A549 (cell line): ENCODE data around the gene TRDN. TPM values are rescaled to one million over a fixed set of nuclear protein-coding genes. Genes with fewer than 3 reads are reported as not detected.

Experiments used
- ATAC-seq, 2 experiments: fragments of 200-7000 bp in 1 of 2; fragments of >200 bp in 1 of 2; cut with Nextera tagmentation in 1 of 2; cut with Tn5 transposase in 1 of 2; 3 replicates each; pipeline versions ENCODE4 v1.8.0 to v1.9.1; 2018 to 2020; ENCODE audit warnings: mild to moderate bottlenecking in 1 of 2, moderate library complexity in 1 of 2
- CTCF ChIA-PET: fragments of 300-600 bp; sonication (Branson Sonifier 250); formaldehyde crosslinking; extraction: SDS; loops from one replicate; lab custom pipeline; 2021; ENCODE audit warnings: antibody characterized with exemption, inconsistent platforms; lab: Yijun Ruan, JAX
- POLR2A ChIA-PET: fragments of 350-600 bp; formaldehyde crosslinking; extraction: SDS; loops from one replicate; lab custom pipeline; 2021; ENCODE audit warnings: antibody characterized with exemption, inconsistent platforms; lab: Yijun Ruan, JAX
- DNase-seq, 2 experiments: peaks; one replicate each; pipeline versions ENCODE4 v3.0.0 to v3.0.0-alpha.2; 2011 to 2016; ENCODE audit warnings: low read depth in 1 of 2, low spot score in 1 of 2
- FAIRE-seq: peaks from 2 replicates; lab custom pipeline; 2011; peaks lifted over from hg19 to GRCh38; lab: Jason Lieb, UNC
- H3K27ac ChIP-seq, 2 experiments: fragments of >200 bp; sonication (Bioruptor Twin); formaldehyde crosslinking; 3 replicates each; pipeline ENCODE4 v1.5.1; 2016 to 2017
- H3K4me1 ChIP-seq: fragments of >200 bp; sonication (Bioruptor Twin); formaldehyde crosslinking; 3 replicates; pipeline ENCODE4 v1.6.1; 2016
- H3K4me2 ChIP-seq: fragments of >200 bp; sonication (Bioruptor Twin); formaldehyde crosslinking; 3 replicates; pipeline ENCODE4 v1.6.1; 2016
- H3K4me3 ChIP-seq: fragments of >200 bp; sonication (Bioruptor Twin); formaldehyde crosslinking; 3 replicates; pipeline ENCODE4 v1.5.1; 2016
- H3K9me3 ChIP-seq: fragments of >200 bp; sonication (Bioruptor Twin); formaldehyde crosslinking; 3 replicates; pipeline ENCODE4 v1.6.1; 2016
- BHLHE40 ChIP-seq: IDR thresholded peaks from 2 replicates; pipeline ENCODE4 v1.6.1; 2012; ENCODE audit warnings: low read depth, low read length, inconsistent platforms
- CBX2 ChIP-seq: fragments of 200-600 bp; sonication (generic); IDR thresholded peaks from 2 replicates; pipeline ENCODE4 v1.6.1; 2016; ENCODE audit warnings: low read depth, mild to moderate bottlenecking, borderline replicate concordance
- CBX8 ChIP-seq: fragments of 200-600 bp; sonication (generic); IDR thresholded peaks from 2 replicates; pipeline ENCODE4 v1.6.1; 2016
- CHD2 ChIP-seq: fragments of 150-350 bp; IDR thresholded peaks from 2 replicates; pipeline ENCODE4 v1.6.1; 2014; ENCODE audit warnings: low read length; ENCODE audit not compliant: partially characterized antibody
- EHF ChIP-seq: fragments of 250-450 bp; sonication (Bioruptor Pico); IDR thresholded peaks from 2 replicates; pipeline ENCODE4 v1.5.0; 2020; ENCODE audit warnings: mild to moderate bottlenecking
- FOSB ChIP-seq: fragments of 250-450 bp; sonication (Bioruptor Pico); IDR thresholded peaks from 2 replicates; pipeline ENCODE4 v1.5.0; 2020; ENCODE audit warnings: mild to moderate bottlenecking, moderate library complexity
- FOSL2 ChIP-seq, 2 experiments: fragments of 450-650 bp in 1 of 2; fragments of >200 bp in 1 of 2; sonication (Bioruptor Twin) in 1 of 2; formaldehyde crosslinking; IDR thresholded peaks; 2 replicates each; pipeline versions ENCODE4 v1.5.0 to v1.6.1; 2016 to 2020; ENCODE audit warnings: mild to moderate bottlenecking in 1 of 2, moderate library complexity in 1 of 2
- FOXS1 ChIP-seq: fragments of 250-450 bp; sonication (Bioruptor Pico); IDR thresholded peaks from 2 replicates; pipeline ENCODE4 v1.5.0; 2020; ENCODE audit warnings: mild to moderate bottlenecking, moderate library complexity
- HDAC2 ChIP-seq: fragments of 200-600 bp; sonication (generic); IDR thresholded peaks from 2 replicates; pipeline ENCODE4 v1.6.1; 2016
- HEYL ChIP-seq: fragments of 250-450 bp; sonication (Bioruptor Pico); IDR thresholded peaks from 2 replicates; pipeline ENCODE4 v1.8.0; 2021; ENCODE audit warnings: mild to moderate bottlenecking, moderate library complexity
- HMGXB4 ChIP-seq: fragments of 250-450 bp; sonication (Bioruptor Pico); IDR thresholded peaks from 2 replicates; pipeline ENCODE4 v1.5.0; 2021; ENCODE audit warnings: mild to moderate bottlenecking, moderate library complexity, borderline replicate concordance
- JUNB ChIP-seq: fragments of >200 bp; sonication (Bioruptor Twin); formaldehyde crosslinking; IDR thresholded peaks from 2 replicates; pipeline ENCODE4 v1.6.1; 2016
- KDM1A ChIP-seq: fragments of 200-600 bp; sonication (generic); IDR thresholded peaks from 2 replicates; pipeline ENCODE4 v1.6.1; 2016; ENCODE audit warnings: low read depth, mild to moderate bottlenecking
- MAZ ChIP-seq: fragments of 150-350 bp; IDR thresholded peaks from 2 replicates; pipeline ENCODE4 v1.6.1; 2014; ENCODE audit warnings: antibody characterized with exemption, low read depth, low read length, borderline replicate concordance
- MYC ChIP-seq: IDR thresholded peaks from 2 replicates; pipeline ENCODE4 v1.6.1; 2012; ENCODE audit warnings: mild to moderate bottlenecking, inconsistent platforms, low read length, improper control_type of control experiment, borderline replicate concordance
- NR3C1 ChIP-seq: fragments of >200 bp; sonication (Bioruptor Twin); formaldehyde crosslinking; IDR thresholded peaks from 3 replicates; pipeline ENCODE4 v1.6.1; 2017
- PHF8 ChIP-seq: fragments of 200-600 bp; sonication (generic); IDR thresholded peaks from 2 replicates; pipeline ENCODE4 v1.6.1; 2016; ENCODE audit warnings: low read depth, mild to moderate bottlenecking, antibody characterized with exemption, moderate library complexity, borderline replicate concordance
- RAD21 ChIP-seq, 2 experiments: fragments of >200 bp in 1 of 2; sonication (Bioruptor Twin) in 1 of 2; formaldehyde crosslinking in 1 of 2; IDR thresholded peaks in 1 of 2; conservative IDR thresholded peaks in 1 of 2; 2 replicates in 1 of 2; 3 replicates in 1 of 2; pipeline ENCODE4 v1.6.1; 2012 to 2018; ENCODE audit warnings: inconsistent platforms in 1 of 2
- RFX5 ChIP-seq: fragments of 450-650 bp; IDR thresholded peaks from 2 replicates; pipeline ENCODE4 v1.7.1; 2014; ENCODE audit warnings: antibody characterized with exemption, mild to moderate bottlenecking, moderate library complexity
- SREBF2 ChIP-seq: fragments of 450-650 bp; IDR thresholded peaks from 2 replicates; pipeline ENCODE4 v1.6.1; 2014; ENCODE audit warnings: mild to moderate bottlenecking, moderate library complexity
- TFCP2L1 ChIP-seq: fragments of 250-450 bp; sonication (Bioruptor Pico); IDR thresholded peaks from 2 replicates; pipeline ENCODE4 v1.5.0; 2021; ENCODE audit warnings: mild to moderate bottlenecking
- ZC3H11A ChIP-seq: fragments of 450-650 bp; IDR thresholded peaks from 2 replicates; pipeline ENCODE4 v1.6.1; 2014; ENCODE audit warnings: antibody characterized with exemption, mild to moderate bottlenecking
- ZSCAN20 ChIP-seq: fragments of 250-450 bp; sonication (Bioruptor Pico); IDR thresholded peaks from 2 replicates; pipeline ENCODE4 v1.8.0; 2022; ENCODE audit warnings: mild to moderate bottlenecking, moderate library complexity
- WGBS: methylation state at CpG from one replicate; pipeline ENCODE4 v1.1.6; 2017; ENCODE audit errors: missing lambda C conversion rate; 5-methylcytosine and 5-hydroxymethylcytosine counted together
- polyA plus RNA-seq, 4 experiments: library from polyadenylated mRNA; depleted of rRNA in 3 of 4; stranded (reverse); fragments of >200 nt; fragmentation: RNase III in 1 of 4; extraction: RNeasy Plus Mini Kit Qiagen cat#74134 plus additional on column Dnase treatment in 1 of 4; gene quantifications; 2 replicates in 3 of 4; 3 replicates in 1 of 4; pipeline ENCODE4 v1.2.3, GENCODE V29; 2011 to 2017
- TF ChIP-seq, protein P1 (sequence below): fragments of >200 bp; sonication (Bioruptor Twin); formaldehyde crosslinking; IDR thresholded peaks from 3 replicates; pipeline ENCODE4 v1.6.1; 2016
- TF ChIP-seq, protein P2 (sequence below): IDR thresholded peaks from 2 replicates; pipeline ENCODE4 v1.6.1; 2012

TRDN gene
- polyA plus RNA-seq, 2 of the 4 experiments (the other 2 are of a cell fraction) = not detected

DNA sequence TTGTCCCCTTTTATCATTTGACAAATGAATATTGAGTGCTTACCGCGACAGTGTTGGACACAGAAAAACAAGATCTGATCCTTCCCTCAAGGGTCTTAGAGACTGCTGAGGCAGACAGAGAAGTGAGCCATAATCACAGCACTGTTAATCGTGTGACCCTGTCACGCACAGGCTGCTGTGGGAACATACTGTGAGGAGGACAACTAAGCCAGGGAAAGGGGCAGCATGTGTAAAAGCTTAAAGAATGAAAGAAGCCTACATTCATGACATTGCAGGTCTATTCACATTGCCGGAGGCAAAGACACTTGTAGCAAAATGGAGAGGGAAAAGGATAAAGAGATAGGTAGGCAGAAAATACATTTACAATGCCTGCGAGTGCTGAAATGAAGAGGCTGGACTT, 32.7 kb downstream of the TRDN start:
- DNase-seq (no peak), ATAC-seq (no peak), FAIRE-seq (no peak)
- POLR2A ChIA-PET = no interaction called here
- H3K4me2 ChIP-seq = no peak overlapping the region
- no peak overlapping the region for H3K27ac ChIP-seq
- no peaks in the 10 kb centered on the region for H3K4me1 ChIP-seq
- no peak overlapping the region for H3K4me3 ChIP-seq
- CTCF ChIA-PET = no interaction called here
- no peak for TF ChIP-seq JUNB
- no peak for TF ChIP-seq TFCP2L1 (CRISPR knock-in tag)
- TF ChIP-seq HEYL (CRISPR knock-in tag) = no peak
- no peak for TF ChIP-seq CBX8
- TF ChIP-seq FOSB (CRISPR knock-in tag) = no peak
- TF ChIP-seq FOXS1 = no peak
- no peak for TF ChIP-seq PHF8
- TF ChIP-seq ZSCAN20 (CRISPR knock-in tag) = no peak
- H3K9me3 ChIP-seq = no peaks in the 10 kb centered on the region
- WGBS = 74% methylated on average over 6 of the region's 6 CpGs

- no peak overlapping the region for H3K4me3 ChIP-seq
- TF ChIP-seq KDM1A (no peak), HMGXB4 (CRISPR knock-in tag) (no peak), ZC3H11A (no peak), MYC (no peak), RFX5 (no peak), HDAC2 (no peak), FOSL2 (IDR thresholded peaks at IDR 0.05) (no peak), FOSL2 (CRISPR knock-in tag; IDR thresholded peaks at IDR 0.05) (no peak), SREBF2 (no peak), BHLHE40 (no peak), CHD2 (no peak), RAD21 (conservative IDR thresholded peaks at IDR 0.05 in 1 of 2, IDR thresholded peaks at IDR 0.05 in 1 of 2) (no peak)
- TF ChIP-seq, protein P1, sequence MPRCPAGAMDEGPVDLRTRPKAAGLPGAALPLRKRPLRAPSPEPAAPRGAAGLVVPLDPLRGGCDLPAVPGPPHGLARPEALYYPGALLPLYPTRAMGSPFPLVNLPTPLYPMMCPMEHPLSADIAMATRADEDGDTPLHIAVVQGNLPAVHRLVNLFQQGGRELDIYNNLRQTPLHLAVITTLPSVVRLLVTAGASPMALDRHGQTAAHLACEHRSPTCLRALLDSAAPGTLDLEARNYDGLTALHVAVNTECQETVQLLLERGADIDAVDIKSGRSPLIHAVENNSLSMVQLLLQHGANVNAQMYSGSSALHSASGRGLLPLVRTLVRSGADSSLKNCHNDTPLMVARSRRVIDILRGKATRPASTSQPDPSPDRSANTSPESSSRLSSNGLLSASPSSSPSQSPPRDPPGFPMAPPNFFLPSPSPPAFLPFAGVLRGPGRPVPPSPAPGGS = no peak
- POLR2A ChIA-PET = no interaction called here
- no peak overlapping the region for H3K27ac ChIP-seq
- no peak overlapping the region for H3K4me2 ChIP-seq
- 74% methylated on average over 3 of the region's 3 CpGs for WGBS
- CTCF ChIA-PET = no interaction called here
- no peaks in the 10 kb centered on the region for H3K9me3 ChIP-seq
- FAIRE-seq (no peak), ATAC-seq (no peak), DNase-seq (no peak)
- H3K4me1 ChIP-seq = no peaks in the 10 kb centered on the region
Observed at GRCh38 chr6:123598011-123598410, 38.7 kb downstream of the TRDN start.

DNA sequence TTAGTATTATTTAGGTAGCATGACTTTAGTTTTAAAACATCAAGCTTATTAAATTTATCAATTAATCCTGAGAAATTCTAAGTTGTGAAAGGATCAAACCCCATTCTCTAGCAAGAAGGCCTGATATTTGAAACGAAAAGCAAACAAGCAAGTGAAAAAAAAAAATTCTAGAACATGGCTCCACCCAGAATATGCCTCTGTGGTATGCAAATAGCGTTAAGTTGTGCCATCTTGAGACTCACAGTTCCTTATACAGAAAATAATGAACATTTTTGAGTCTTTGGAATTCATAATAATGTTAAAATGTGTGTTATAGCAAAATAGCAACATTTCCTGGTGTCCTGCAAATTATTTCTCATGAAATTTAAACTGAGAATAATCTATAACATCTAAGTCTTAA, 42.0 kb downstream of the TRDN start:
- 4% methylated on average over 2 of the region's 2 CpGs for WGBS
- ATAC-seq (no peak), DNase-seq (no peak), FAIRE-seq (no peak)
- Histone ChIP-seq H3K9me3 (no peaks in the 10 kb centered on the region), H3K4me2 (no peak overlapping the region), H3K27ac (no peak overlapping the region), H3K4me1 (no peaks in the 10 kb centered on the region), H3K4me3 (no peak overlapping the region)
- CTCF ChIA-PET = no interaction called here
- no peak for TF ChIP-seq EHF (CRISPR knock-in tag)
- TF ChIP-seq MAZ = no peak
- TF ChIP-seq, protein P1 = no peak
- no peak for TF ChIP-seq RFX5
- TF ChIP-seq CBX2 = no peak
- no peak for TF ChIP-seq CBX8
- TF ChIP-seq, protein P2, sequence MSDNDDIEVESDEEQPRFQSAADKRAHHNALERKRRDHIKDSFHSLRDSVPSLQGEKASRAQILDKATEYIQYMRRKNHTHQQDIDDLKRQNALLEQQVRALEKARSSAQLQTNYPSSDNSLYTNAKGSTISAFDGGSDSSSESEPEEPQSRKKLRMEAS = no peak
- no peak for TF ChIP-seq FOSL2 (IDR thresholded peaks at IDR 0.05)
- TF ChIP-seq FOSL2 (CRISPR knock-in tag; IDR thresholded peaks at IDR 0.05) = no peak
- no peak for TF ChIP-seq NR3C1
- POLR2A ChIA-PET = no interaction called here
